CD4-positive, alpha-beta T cell treated with Interferon alpha-2 for 1 hour (primary cell): Measurements from ENCODE around the gene WASHC1.
A peak's percentile ranks its signal among the peaks of the same experiment; 100 is the strongest.
"Not testable (repeated sequence)": the region's sequence is repeated elsewhere in the genome, so short reads cannot be mapped to it uniquely, and the experiment has no call there.

Experiments used
- DNase-seq, 2 donors: peaks; one replicate each; pipeline ENCODE4 v3.0.0-alpha.2; 2020 to 2022

Gene WASHC1, protein sequence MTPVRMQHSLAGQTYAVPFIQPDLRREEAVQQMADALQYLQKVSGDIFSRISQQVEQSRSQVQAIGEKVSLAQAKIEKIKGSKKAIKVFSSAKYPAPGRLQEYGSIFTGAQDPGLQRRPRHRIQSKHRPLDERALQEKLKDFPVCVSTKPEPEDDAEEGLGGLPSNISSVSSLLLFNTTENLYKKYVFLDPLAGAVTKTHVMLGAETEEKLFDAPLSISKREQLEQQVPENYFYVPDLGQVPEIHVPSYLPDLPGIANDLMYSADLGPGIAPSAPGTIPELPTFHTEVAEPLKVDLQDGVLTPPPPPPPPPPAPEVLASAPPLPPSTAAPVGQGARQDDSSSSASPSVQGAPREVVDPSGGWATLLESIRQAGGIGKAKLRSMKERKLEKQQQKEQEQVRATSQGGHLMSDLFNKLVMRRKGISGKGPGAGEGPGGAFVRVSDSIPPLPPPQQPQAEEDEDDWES

DNA sequence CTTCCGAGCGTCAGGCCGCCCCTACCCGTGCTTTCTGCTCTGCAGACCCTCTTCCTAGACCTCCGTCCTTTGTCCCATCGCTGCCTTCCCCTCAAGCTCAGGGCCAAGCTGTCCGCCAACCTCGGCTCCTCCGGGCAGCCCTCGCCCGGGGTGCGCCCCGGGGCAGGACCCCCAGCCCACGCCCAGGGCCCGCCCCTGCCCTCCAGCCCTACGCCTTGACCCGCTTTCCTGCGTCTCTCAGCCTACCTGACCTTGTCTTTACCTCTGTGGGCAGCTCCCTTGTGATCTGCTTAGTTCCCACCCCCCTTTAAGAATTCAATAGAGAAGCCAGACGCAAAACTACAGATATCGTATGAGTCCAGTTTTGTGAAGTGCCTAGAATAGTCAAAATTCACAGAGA, at the start of gene WASHC1:
Gene WASHC1, minus strand, starts transcription at position 101 of the 400 bp plus-strand sequence. CDS start 4,457 bp downstream, outside the sequence.
- not testable (repeated sequence) for DNase-seq

DNA sequence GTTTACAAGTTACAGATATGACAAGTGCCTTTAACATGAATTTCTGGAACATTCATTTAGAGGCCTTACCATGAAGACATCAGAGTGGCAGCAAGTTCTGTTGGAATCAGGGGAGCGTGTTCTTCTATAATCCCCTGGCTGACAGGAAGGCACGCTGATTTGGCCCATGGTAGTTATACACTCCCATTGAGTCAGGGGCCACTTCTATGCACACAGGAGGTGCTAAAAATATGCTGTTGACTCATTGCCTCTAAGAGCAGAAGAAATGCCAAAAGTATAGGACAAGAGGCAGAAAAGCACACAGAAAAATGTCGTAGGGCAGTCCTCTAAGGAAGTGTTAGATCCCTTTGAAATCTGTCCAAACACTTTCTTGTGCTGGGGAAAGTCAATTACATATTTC, 49.1 kb upstream of the WASHC1 start:
- DNase-seq: not testable (repeated sequence)

DNA sequence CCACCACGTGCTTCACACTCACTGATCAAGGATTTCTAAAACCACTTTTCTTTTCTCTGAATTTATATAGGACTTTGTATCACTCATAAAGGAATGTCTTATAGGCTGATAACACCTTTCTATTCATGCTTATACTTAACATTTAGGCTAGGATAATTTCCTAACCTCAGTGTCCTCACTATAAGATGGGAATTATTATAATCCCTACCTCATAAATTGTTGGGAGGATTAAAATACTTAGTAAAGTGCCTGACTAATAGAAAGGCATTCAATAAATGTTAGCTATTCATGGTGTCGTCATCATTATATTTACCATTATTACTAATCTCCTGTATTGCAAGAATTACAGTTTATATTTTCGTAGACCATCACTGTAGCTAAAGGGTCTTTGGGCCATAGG, 47.1 kb upstream of the WASHC1 start:
- DNase-seq: not testable (repeated sequence)

DNA sequence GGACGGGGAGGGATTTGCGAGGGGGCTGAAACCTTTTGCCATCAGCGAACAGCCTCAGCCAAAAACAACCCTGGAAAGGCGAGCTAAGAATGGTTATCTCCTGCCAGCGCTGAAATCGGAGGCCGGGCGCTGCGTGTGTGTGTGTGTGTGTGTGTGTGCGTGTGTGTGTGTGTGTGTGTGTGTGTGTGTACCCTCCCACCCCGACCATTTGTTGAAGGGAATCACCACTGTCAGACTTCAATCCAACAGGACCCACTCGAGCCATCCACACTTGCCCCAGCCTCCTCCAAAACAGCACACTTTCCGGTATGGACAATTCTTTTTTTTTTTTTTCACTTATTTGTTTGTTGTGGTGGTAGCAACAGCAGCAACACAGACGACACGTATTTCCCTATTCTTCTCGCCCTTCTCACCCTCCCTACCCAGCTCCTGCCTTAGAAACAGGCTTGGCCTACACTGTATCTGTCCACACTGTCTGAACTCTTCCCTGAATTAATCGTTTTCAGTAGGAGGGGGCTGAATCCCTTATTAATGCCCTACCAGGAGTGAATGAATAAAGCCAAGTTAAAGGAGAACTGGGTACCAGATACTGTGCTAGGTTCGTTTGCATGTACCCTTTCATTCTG, 44.8 kb upstream of the WASHC1 start:
- DNase-seq: not testable (repeated sequence)

DNA sequence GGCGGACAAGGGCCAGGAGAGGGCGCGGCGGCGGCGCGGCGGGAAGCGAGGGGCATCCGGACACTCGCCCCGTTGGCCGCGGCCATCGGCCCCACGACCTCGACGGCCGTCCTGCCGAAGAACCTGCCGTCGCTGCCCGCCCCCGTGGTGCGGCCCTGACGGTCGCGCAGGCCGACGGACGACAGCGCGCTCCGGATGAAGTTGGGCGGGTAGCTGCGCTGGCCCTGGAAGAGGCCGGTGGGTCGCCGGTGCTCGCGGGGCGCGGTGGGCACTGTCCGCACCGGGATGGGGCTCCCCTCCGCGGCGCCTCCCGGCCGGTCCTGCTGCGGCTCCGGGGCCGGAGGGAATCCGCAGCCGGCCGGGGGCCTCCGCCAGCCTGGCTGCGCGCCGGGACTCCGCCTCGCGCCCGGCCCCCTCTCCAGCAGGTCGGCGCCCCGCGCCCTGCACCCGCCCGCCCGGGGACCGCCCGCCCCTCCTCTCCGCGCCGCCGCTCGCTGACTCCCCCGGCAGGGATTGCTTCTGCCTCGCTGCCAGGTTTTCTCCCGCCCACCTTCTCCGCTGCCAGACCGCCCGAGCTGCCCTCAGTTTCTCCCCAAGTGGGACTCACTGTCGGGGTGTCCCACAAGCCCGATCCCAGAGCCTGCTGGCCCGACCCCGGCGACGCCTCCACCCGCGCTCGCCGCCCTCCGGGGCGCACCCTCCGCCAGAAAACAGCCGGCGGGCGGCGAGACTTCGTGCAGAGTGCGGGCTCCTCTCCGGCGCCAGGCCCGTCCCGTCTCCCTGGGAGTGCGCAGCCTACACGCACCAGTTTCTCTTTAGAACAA, 44.0 kb upstream of the WASHC1 start:
- peak in 1 of 2 donors; percentile 13 for DNase-seq

DNA sequence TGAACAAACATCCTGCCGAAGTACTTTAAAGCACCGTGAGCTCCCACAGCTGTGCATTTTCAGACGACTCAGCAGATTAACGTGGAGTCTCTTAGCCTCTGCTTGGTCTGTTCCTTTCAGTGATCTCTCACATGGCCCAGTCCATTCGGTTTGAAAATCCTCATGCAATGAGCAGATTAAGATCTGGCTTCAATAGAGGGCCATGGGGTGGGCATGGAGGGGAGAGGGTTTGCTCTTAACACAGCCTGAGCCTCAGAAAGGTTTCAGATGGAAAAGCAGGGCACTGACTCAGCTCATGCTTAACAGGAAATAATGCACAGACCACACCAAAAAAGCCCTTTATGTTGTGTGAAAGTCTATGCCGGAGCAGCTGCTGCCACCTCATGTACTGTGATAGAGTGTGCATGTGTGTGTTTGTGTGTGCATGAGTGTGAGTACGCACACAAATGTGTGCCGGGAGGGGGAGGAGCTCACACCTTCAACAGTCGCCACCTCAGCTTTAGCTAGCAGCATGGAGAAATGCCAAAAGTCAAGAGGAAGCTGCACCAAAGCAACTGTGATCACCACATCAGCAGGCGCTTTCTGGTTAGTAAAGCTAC, 33.9 kb upstream of the WASHC1 start:
- peak; percentile 50 to 67 for DNase-seq

DNA sequence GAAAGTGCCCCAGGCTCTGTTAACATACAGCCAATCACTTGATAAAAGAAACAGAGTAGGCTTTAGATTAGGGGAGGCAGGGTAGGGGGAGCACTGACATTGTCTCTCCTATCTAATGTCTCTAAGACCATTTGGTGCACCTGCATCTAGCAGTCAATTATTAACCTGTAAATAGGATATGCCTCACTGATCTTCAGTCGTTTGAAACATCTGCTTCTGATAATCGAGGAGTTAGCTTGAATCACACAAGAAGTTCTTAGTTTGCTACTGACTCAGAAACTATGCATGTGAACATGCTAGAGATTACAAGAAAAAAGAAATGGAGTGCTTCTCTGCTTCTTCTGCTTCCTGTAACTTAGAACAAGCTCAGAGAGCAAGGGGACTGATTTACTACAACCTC, 23.4 kb upstream of the WASHC1 start:
- not testable (repeated sequence) for DNase-seq

DNA sequence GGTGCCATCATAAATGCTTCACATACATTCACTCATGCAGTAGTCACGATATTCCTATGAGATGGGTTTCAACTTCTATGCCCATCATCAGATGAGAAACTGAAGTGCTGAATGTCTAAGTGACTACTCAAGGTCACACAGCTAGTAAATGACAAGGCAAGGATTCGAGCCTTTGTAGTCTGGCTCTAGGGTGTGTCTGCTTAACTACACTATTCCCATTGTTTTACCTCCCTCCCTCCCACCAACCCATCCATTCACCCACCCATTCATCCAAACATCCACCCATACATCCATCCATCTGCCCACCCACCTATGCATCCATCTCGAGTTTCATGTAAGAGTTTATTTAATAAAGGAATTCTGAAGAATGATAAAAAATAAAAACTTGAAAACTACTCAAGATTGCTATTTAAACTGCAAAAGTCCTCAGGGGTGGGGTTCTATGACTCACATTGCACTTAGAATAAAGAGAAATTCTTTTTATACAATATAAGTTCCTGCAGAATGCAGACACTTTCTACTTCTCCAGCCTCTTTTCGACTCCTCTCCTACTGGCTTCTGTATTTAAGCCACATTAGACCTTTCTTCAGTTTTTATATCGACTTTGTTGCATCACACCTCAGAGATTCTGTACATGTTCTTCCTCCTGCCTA, 19.1 kb upstream of the WASHC1 start:
- not testable (repeated sequence) for DNase-seq

DNA sequence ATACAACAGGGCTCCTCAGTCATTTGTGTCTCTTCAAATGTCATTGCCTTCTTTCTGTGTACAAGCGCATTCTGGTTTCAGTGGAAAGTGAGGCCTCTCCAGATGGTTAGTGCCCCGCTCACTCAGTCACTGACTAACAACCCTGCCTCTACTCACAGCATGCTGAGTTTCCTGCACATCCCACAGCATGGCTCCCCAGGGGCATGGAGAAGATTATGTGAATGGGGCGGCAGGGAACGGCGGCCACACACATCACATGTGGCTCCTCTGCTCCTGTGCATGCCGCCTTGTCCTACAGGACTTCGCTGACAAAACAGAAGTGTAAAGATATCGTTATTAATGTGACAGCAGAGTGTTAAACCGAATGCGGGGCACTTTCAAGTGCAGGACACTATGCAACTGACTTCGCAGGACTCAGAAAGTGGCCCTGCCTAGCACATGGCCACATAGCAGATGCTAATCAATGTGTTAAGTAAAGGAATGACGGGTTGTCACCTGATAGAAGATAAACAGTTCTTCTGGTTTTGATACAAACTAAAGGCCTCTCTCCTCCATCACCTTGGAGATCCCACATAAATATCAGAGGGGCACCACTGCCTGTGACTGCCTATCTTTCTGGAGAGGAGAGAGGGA, 17.5 kb upstream of the WASHC1 start:
- not testable (repeated sequence) for DNase-seq

DNA sequence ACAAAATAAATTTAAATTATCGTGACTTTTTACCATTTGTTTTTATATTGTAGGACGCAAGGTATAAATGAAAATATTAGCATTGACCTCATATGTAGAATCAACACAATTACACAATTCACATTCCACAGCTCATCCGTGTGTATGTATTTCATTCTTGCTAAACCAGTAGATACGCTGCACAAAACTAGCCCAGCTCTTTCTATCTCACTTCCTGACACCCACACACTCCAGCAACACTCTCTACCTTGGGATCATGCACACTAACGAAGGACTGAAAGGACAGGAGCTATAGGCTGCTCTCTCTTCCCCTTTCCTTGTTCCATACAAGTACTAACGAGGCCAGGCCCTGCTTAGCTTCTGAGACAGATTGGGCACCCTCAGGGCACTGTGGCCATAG, 16.9 kb upstream of the WASHC1 start:
- DNase-seq: not testable (repeated sequence)

DNA sequence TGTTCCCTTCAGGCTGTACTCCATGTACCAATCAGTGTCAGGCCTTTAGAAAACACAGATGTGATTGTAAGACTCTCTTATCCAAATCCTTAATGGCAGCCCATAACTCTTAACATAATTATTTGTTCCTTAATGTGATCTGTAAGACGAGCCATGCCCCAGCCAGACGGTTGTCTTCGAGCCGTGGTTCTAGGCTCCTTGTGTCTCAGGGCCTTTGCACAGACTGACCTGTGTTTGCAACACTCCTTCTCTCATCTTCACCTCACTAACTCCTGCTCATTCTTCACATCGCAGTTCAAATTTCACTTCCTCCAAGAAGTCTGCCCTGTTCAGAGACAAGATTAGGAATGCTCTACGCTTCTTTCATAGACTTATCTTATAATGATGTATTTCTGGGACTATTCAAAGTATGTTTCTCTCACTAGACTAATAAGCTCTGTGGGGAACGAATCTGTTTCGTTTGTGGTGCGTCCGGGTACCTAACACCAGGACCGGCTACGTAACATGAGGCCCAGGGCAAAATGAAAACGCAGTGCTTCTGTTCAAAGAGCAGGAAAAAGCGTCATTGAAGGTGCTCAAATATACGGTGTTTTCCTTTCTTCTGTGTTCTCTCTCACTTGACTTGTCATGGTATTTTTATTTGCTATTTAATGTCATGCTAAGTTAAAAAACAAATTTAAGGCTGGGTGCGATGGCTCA, 16.1 kb upstream of the WASHC1 start:
- not testable (repeated sequence) for DNase-seq

DNA sequence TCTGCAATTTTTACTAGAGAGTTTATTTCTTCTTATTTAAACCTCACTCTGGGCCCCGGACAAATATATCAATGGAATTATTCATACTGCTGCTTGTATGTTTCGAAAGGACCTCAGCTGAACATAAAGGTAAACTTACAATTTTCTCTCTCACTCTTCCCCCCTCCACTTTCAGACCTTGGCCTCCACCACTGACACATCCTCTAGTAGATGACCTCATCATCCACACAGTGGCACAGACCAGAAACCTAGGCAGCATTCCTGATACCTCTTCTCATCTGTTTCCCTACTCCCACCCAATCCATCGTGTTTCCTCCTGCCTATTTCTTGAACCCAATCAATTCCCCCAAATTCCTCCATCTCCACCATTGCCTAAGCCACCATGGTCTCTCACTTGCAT, 15.2 kb upstream of the WASHC1 start:
- DNase-seq: not testable (repeated sequence)

DNA sequence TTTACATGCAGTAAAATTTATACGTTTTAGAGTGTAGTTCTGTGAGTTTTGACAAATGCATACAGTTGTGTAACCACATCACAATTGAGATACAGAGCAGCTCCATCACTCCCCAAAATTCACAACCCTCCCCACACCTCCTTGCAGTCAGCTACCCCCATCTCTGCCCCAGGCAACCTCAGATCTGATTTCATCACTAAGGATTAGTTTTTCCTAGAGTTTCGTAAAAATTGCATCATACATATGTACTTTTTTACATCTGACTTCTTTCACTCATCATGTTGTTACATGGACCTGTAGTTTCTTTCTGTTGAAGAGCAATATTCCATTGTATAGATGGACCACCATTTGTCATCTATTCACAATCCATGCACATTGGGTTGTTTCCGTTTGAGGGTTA, 14.4 kb upstream of the WASHC1 start:
- not testable (repeated sequence) for DNase-seq

DNA sequence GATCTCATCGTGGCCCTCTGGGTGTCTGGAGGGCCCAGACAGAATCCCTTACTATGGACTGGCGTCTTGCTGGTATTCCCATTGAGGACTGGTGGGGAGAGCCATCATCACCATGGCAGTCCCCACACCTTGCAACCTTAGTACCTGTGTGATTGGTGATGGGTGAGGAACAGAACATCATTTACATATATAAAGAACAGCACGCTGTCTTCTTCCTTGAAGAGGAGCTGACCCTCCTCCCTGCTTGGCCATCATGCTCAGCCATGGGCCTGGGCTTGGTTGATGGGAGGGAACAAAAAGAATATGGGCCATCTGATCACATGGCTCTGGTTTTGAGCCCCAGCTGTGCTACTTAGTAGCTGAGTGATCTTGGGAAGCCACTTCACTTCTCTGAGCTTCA, 13.9 kb upstream of the WASHC1 start:
- not testable (repeated sequence) for DNase-seq

DNA sequence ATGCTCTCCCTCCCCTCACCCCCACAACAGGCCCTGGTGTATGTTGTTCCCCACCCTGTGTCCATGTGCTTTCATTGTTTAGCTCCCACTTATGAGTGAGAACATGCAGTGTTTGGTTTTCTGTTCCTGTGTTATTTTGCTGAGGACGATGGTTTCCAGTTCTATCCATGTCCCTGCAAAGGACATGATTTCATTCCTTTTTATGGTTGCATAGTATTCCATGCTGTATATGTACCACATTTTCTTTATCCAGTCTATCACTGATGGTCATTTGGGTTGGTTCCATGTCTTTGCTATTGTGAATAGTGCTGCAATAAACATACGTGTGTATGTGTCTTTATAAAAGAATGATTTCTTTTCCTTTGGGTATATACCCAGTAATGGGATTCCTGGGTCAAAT, 12.6 kb upstream of the WASHC1 start:
- not testable (repeated sequence) for DNase-seq

DNA sequence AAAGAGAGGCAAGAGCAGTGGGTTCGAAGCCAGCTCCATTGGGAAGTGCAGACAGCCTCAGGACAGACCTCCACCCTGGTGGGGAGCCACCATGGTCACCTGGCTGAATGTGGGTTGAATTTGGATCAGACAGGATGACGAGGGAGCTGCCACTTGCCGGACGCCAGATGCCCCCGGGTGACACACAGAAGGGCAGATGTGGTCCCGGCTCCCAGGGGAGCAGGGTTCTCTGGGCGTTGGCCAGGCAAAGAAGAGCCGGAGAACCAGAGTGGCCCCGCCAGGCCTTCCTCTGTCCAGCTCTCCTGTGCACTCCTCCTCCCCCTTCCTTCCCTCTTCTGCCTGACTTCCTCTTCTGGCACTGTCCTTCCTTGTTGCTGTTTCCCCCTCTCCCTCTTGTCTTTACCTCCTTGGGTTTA, 12.0 kb upstream of the WASHC1 start:
- DNase-seq: not testable (repeated sequence)

DNA sequence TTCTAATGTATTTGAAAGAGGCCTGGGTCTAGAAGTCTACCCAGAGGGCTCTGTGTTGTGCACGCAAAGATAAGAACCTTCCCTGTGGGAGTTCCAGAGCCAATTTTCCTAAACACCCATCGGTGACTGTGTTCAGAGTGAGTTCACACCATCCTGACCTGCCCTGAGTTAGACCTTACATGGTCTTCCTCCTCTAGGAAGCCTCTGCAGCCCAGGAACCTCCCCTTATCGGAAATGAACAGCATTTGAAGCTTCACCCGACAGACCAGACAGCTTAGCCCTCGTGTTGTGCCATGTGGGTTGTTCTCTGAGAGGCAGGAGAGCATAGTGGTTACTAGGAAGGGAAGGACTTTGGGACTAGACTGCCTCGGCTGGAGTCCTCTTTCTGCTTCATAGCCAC, 3.1 kb upstream of the WASHC1 start:
- DNase-seq: not testable (repeated sequence)

DNA sequence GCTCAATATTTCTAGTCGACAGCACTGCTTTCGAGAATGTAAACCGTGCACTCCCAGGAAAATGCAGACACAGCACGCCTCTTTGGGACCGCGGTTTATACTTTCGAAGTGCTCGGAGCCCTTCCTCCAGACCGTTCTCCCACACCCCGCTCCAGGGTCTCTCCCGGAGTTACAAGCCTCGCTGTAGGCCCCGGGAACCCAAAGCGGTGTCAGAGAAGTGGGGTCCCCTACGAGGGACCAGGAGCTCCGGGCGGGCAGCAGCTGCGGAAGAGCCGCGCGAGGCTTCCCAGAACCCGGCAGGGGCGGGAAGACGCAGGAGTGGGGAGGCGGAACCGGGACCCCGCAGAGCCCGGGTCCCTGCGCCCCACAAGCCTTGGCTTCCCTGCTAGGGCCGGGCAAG, 481 bp downstream of the WASHC1 start:
- DNase-seq: not testable (repeated sequence)

DNA sequence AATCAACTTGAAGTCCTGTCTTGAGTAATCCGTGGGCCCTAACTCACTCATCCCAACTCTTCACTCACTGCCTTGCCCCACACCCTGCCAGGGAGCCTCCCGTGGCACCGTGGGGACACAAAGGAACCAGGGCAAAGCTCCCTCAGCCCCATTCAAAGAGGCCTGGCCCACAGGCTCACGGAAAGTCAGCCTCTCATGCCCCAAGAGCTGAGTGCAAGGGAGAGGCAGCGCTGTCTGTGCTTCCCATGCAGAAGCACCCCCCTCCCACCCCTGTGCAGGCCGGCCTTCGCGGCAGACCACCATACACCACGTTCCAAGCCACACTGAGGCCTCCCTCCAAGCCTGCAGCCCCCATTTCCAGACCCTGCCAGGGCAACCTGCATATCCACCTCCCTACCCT, 7.6 kb downstream of the WASHC1 start:
- not testable (repeated sequence) for DNase-seq

DNA sequence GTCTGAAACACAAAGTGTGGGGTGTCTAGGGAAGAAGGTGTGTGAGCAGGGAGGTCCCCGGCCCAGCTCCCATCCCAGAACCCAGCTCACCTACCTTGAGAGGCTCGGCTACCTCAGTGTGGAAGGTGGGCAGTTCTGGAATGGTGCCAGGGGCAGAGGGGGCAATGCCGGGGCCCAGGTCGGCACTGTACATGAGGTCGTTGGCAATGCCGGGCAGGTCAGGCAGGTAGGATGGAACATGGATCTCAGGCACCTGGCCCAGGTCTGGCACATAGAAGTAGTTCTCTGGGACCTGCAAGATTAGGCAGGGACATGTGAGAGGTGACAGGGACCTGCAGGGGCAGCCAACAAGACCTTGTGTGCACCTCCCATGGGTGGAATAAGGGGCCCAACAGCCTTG, 12.4 kb downstream of the WASHC1 start:
- DNase-seq: not testable (repeated sequence)
